HG02870 (cell line): ENCODE data around the gene F5.
"Not testable (repeated sequence)": the region's sequence is repeated elsewhere in the genome, so short reads cannot be mapped to it uniquely, and the experiment has no call there.

Source experiments
- ATAC-seq: cut with Tn5 transposase; IDR thresholded peaks from one replicate; pipeline ENCODE4 v1.9.1; 2021; ENCODE audit warnings: mild to moderate bottlenecking, moderate library complexity; ENCODE audit not compliant: unreplicated experiment

F5 gene

DNA sequence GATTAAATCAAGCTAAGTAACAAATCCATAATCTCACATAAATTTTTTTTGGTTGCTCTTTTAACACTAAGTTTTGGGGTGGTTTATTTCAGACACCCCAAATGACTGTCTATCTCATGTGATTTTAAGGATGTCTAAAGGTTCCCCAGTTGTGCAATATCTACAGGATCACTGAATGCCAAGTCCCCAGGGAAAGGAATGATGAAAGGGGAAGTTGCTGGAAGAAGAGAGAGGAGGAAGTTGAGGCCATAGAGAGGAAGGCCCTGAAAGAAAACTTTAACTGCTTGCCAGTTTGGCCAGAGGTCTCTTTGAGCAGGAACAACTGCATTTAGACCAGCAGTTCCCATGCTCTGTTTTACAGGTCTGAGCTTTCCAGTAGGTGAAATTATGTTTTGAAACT lies 73.1 kb downstream of the F5 start:
- ATAC-seq: no peak

DNA sequence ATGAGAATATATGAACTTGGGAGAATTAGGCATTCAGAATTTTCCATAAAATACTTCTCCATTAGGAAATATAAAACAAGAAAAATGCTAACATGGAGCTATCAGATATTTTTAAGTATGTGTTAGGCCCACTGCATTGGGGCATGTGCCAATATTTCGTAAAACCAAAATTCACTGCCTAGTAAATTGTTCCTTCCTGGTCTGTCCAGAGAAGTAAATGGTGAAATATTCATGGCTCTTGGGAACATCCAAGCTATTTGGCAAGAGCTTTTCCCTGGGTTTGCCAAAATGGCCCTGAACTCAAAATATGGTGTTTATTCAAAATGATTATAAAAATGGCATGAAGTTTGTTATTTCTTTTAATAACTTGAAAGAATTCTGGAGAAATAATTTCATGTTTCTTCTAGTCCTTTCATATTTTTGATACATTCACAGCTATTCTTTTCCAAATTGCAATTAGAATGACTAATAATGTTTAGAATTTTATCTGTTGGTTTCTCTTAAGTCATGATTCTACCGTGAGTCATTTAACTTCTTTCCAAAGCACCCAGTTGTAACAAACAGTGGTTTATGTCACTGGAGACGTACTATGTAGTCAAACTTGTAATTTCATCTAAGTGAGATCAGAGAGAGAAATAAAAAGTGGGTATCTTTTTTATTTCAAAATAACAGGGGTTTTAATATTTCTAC lies 74.8 kb downstream of the F5 start:
- ATAC-seq: no peak

DNA sequence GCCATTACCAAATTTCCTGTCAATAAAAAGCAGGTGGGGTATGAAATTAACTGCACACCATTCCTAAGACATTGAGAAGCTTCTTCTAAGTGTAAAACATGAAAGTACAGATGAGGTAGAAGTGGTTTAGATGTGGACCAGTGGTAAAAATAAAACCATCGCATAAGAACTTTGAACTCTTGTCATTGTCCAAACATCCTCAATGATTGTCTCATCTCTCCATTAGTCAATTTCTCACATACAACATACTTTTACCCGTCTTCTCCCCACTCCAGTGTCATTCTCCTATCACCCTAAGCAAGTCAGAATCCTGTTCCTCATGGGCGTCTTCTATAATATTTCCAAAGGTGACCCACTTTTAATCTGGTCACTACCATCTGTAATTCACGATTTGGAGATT lies 76.2 kb downstream of the F5 start:
- no peak for ATAC-seq

DNA sequence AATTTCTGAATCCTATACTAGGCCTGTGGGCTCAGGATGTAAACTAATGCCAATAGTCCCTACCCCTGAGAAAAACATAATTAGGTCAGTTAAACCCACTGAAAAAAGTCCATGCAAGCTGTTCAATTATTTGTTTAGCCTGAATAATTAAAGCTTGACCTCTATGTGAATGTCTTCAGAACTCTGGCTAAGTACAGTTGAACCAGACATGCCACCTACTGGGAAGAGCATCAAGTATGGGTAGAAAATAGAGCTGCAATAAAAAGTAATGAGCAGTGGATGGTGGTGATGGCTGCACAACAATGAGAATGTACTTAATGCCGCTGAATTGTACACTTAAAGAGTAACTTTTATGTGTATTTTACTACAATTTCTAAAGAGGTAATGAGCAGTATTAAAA lies 76.9 kb downstream of the F5 start:
- ATAC-seq: no peak

DNA sequence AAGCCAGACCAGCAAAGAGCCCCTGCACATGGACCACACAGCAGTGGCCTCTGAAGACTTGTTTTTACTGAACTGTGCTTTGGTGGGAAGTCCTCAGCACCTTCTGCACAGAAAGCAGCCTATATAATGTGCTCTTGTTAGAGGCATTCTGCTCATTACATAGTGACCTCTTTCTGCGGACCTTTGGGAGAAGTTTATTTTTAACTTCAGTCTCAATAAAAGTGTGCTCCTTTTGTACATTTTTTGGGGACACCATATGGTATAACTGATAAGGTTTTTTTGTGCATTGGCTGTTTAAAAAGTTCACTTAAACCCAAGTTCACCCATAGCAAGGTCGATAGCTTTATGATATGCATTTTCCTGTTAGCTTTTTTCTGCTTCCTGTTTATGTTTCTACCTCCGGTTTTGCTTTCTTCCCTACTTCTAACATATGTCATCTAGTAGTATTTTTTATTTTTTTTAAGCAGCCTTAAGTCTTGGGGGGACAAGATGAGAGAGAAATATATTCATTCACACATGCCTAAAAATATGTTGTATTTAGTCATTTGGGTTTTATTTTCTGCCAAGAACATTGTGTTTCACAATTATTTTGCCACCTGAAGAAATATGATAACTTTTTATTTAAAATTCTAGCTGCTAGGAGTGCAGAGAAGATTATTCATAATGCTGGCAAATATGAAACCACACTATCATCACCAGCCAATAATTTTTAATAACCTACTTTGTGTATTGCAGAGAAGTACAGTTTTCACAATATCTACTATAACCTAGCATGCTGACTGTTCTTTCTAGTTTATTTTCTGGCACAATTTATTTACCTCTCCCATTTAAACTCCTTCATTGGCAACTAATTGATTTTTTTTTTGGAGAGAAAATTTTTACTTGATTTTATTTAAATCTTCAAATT lies 77.6 kb downstream of the F5 start:
- ATAC-seq: no peak

DNA sequence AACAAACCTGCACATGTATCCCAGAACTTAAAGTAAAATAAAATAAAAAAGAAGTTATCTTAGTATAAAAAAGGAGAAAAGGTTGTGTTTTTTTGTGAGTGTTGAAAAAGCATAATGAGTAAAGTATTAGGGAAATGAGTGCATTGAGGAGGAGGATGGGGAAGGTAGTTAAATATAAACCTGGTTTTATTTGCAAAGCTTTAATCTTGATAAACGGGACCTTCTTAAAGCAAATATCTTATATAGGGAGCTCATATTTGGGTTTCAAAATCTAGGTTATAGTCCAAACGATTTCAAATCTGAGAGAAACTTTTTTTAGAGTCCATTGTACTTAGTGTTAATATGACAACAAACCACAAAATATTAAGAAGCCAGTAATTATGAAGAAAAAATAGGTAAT lies 78.9 kb downstream of the F5 start:
- no peak for ATAC-seq

DNA sequence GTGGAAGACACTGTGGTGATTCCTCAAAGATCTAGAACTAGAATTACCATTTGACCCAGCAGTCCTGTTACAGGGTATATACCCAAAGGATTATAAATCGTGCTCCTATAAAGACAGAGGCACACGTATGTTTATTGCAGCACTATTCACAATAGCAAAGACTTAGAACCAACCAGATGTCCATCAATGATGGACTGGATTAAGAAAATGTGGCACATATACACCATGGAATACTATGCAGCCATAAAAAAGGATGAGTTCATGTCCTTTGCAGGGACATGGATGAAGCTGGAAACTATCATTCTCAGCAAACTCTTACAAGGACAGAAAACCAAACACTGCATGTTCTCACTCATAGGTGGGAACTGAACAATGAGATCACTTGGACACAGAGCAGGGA lies 82.7 kb downstream of the F5 start:
- not testable (repeated sequence) for ATAC-seq

DNA sequence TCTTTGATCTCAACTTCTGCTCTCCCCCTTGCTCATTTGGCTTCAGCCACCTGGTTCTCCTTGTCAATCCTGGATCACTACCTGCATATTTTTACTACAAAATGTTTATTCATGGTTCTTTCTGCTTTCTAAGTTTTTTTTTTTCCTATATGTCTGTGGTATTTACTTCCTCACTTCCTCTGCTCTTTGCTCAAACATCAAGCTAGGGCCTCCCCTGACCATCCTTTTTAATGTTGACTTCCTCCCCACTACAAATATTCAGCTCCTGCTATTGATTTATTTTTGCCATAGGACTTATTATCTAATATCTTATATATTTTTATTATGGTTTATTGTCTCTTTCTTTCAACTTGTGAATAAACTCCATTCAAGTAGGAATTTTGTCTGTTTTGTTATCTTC lies 86.5 kb downstream of the F5 start:
- no peak for ATAC-seq

DNA sequence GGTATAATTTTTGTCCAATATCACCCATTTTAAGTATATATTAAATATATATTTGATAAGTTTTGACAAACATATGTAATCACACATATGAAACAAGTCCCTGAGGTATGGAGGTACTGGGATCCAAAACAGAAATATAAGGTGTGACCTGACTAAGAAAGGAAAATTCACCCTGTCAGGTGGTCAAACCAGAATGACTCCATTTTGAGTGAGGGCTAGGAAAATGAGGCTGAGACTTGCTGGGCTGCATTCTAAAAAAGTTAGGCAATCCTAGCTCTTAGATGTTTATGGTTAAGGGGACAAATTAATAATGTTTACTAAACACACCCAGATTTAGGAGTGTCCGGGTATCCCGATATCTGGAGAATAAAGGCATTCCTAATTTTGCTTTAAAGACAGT lies 89.0 kb downstream of the F5 start:
- no peak for ATAC-seq

DNA sequence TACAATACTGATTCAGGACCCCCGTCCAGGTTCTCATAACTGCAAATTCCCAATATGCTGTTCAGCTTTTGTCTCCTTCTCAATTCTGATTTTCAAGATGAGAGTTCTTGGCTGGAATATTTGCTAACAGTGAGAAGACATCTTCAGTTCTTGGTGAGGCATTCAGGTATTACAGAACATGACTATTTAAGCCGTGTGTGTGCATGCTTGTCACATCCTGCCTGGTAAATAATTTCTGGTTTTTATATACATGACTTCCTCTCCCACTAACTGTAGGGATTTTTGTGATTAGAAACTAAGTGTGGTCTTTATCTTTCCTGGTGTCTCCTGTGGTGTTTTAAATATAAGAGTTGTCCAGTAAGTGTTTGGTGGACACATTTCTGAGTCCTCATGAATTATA lies 90.4 kb downstream of the F5 start:
- no peak for ATAC-seq

DNA sequence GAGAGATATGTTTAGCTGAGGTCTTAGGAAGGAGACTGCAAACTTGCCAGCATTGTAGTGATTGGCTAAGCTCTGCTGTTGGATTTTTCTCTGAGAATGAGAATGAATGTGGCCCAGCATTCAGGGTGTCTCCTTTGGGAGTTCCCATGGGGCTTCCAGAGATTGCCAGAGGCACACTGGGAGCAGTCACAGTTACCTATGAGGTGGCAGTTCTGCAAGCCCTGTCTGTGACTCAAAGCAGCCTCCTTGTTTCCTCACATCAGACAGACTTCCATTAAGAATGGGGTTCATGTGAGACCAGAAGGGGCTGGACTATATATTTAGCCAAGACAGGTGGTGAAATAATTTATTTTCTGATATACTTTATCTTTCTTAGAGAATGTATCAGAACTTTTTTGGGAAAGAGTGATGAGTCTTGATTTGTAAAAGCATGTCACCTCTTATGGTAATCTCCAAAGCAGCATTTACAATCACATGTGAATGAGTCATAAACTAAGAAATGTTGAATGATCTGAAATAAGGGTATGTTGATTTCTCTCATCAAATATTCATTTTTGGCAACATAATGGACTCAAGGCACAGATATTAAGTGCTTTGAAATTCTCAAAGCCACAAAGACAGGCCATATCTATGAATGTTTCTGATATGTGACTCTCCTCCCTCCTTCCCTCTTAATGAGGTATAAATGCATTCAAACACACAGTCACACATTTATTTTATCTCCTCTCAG lies 91.1 kb downstream of the F5 start:
- ATAC-seq: no peak

DNA sequence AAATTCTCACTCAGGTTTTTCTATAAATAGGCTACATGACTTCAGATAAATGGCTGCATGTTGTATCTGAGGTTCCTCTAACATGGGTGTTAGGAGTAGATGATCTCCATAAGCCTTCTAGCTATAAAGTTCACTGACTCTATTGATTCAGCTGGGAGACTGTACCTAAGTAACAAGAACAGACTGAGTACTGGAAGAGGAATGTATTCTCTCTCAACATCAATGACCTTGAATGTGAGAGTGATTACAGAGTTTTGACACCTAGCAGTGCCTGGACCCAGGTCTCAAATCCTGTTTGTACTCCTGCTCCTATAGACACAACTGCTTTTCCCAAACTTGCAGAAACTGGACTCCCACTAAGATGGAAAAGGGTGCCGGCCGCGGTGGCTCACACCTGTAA lies 91.9 kb downstream of the F5 start:
- no peak for ATAC-seq

DNA sequence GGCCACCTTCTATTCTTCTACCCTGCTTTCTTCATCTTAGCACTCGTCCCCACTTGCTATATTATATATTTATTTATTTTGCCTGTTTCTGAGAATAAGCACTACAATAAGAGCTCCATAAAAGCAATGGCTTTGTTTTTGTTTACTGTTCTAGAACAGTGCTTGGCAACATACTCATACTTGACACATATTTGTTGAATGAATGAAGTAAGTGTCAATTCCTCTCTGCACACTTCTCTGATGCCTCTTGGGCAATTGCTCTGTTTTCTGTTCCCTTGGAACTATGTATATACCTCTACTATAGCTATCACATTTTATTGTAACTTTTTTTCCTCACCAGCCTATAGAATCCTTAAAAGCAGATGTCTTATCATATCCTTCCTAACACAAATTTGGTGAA lies 93.0 kb downstream of the F5 start:
- ATAC-seq: no peak

DNA sequence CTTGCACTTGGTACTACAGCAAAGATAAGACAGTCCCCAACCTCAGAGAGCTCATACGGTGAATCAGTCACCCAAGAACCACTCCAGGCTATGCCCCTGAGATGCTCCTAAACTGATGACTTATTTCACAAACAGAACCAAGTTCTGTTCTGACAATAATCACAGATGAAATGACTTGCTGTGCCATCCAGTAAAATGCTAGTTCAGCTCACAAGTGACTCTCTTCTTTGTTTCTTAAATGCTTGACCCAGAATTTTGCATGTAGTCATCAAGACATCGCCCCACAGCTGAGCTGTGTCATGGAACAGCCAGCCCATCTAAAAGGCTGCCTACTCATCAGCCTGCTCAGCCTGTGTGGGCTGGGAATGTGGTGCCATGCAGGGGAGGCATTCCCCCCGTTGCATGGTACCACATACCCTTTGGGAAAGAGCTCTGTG lies 94.4 kb downstream of the F5 start:
- ATAC-seq: peak; percentile 83

DNA sequence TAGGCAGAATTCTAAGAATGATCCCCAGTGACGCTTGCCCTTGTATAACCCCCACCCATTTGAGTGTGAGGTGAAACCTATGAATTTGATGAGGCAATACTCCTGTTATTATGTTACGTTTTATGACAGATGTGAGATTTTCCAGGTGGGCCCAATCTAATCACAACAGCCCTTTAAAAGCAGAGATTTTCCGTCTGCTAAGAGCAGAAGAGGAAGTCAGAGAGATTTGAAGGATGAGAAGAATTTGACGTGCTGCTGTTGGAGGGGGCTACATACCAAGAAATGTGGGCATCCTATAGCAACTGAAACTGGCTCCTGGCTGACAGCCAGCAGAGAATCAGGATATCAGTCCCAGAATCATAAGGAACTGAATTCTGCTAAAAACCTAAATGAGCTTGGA lies 98.1 kb downstream of the F5 start:
- ATAC-seq: no peak

DNA sequence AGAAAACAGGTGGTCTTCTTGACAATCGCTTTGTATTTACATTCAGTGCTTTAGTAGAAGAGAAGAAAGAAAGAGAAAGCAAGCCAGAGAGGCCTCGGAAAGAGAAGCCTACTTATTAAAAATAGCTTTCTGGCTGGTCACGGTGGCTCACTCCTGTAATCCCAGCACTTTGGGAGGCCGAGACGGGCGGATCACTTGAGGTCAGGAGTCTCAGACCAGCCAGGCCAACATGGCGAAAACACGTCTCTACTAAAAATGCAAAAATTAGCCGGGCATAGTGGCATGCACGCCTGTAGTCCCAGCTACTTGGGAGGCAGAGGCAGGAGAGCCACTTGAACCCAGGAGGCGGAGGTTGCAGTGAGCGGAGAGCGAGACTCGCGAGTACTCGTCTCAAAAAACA lies 98.7 kb downstream of the F5 start:
- ATAC-seq: no peak

DNA sequence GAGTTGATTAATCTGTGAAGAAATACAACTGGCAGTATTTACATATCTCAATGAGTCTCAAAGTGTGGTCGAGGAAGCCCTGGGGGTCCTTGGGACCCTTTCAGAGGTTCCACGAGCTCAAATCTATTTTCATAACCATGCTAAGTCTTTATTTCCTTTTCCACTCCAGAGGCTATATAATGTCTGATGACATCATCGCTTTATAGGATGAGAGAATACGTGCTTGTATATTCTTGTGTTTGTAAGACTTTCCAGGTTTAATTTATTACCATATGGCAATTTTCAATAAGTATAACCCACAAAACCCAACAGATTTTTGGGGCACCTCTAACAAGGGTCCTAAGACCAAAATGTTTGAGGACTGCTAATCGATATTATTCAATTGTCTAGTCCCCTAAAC lies 99.1 kb downstream of the F5 start:
- ATAC-seq: no peak

DNA sequence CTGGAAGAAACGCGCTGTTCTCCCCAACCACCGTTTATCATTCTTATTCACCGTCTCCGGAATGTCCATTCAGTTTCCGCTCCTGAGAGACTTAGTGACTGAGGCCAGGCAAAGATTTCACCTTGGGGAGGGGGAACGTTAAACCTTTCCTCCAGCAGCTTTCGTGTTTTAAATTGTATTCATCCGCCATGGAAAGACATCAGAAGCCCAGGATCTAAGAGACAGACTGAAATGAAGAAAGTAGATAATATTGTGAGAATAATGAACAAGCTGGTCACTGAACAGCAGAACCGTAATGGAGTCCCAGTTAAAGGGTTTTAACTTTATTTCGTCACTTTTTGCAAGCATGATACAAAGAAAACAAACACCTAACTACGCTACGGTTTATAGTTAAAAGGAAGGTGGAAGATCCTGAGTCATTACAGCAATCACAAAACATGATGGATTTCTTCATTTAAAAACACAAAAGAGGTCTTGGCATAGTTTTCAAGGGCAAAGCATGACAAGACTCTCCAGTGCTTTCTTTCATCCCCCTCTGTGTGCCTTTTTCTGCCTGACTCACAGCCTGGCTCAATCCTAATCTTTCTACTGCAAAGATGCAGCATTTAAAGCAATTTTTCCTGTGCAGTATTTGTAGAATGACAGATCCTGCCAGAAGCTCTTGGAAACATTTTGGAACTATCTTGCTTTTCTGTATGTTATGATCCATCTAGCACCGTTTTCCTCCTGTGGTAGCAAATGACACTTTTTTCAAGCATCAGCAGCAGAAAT lies 99.8 kb downstream of the F5 start:
- no peak for ATAC-seq

DNA sequence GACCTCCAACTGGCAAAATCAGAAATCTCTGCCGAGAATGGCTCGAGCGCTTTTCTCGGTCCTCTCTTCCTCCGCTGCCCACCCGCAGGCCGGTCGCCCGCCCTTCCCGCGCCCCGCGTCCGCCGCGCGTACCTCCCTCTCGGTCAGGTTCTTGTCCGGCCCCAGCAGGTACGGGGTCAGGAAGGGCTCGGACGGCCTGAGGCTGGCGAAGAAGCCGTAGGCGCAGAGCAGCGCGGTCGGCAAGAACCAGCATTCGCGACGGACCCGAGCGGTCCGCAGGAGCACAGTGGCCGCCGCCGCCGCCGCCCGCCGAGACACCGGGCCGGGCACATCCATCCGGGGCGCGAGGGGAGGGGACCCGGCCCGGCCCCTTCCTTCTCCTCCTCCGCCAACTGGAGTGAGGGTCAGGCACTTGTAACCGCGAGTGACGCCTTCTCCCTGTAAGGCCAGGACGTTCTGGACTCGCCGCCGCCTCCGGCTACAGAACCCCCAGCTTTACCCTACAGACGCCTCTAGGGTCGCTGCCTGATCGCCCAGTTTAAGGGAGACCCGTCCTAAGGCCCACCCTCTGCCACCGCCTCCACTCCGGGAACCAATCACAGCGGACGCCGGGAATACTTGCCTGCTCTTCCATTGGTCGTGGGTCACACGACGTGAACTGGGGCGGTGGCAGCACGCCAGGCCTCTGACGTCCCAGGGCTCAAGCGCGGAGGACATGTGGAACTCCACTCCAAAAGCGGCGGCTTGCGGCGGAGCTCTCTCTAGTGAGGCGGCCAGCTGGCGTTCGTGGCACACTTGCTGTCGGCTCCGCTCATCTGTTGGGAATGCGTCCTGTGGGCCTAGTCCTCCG lies 100.6 kb downstream of the F5 start, which contains the start of gene SLC19A2:
Gene SLC19A2, minus strand, starts transcription at position 514 of the 850 bp plus-strand sequence. Its CDS starts 178 bp downstream, at position 336.
- ATAC-seq: peak; percentile 98
